ENCODE measurements around the gene CBFA2T3.
"Not testable (repeated sequence)": the region's sequence is repeated elsewhere in the genome, so short reads cannot be mapped to it uniquely, and the experiment has no call there.

Gene CBFA2T3

DNA sequence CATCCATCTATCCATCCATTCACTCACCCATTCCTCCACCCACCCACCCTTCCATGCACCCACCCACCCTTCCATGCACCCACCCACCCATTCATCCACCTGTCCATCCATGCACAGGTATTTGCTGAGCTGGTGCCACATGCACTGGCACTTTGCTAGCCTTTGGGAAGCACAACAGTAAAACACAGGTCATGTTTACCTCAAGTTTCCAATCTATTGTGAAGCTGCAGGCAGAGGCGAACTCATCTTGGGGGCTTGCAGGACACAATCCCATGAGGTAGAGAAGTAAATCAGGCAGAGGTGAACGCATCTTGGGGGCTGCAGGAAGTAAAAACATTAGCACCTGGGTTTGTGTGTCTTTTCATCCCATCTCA, 35.6 kb upstream of the CBFA2T3 start:
- DNase-seq, result no peak

DNA sequence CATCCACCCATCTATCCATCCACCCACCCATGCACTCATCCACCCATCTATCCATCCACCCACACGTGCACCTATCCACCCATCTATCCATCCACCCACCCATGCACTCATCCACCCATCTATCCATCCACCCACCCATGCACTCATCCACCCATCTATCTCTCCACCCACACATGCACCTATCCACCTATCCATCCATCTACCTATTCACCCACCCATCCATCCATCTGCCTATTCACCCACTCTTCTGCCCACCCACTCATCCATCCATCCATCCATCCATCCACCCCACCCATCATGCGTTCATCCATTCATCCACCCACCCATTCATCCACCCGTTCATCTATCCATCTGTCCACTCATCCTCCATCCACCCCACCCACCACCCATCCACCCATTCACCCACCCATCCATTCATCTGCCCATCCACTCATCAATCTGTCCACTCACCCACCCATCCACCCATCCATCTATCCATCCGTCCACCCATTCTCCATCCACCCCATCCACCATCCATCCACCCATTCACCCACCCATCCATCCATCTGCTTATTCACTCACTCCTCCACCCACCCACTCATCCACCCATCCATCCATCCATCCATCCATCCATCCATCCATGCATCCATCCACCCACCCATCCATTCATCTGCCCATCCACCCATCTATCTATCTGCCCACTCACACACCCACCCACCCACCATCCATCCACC, 35.1 kb upstream of the CBFA2T3 start:
- no peak for DNase-seq

DNA sequence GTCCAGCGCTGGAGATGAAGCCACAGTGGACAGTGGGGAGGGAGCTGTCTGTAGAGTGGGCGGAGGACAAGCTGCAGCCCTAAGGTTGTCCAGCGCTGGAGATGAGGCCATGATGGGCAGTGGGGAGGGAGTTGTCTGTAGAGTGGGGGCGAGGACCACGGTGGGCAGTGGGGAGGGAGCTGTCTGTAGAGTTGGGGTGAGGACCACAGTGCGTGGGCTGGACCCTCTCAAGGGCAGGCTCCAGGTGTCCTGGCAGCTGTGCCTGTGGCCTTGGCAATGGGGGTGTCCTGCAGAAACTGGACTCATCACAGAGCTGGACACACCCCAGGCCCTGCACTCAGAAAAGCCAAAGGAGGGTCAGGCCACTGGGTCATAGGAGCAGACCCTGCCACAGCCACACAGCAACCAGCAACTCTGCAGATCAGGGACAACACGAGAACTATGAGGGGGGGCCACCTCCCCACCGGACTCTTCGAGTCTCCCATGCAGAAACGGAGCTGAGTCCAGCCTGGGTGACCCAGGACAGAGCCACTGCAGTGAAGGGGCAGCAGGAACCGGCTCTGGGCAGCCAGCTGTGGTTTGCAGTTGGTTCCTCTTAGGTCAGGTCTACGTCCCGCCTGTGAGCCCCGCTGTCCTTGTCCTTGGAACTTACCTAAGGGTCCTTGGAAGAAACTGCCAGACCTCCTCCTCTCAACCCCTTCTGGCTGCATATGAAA, 33.4 kb upstream of the CBFA2T3 start:
- DNase-seq, result no peak

DNA sequence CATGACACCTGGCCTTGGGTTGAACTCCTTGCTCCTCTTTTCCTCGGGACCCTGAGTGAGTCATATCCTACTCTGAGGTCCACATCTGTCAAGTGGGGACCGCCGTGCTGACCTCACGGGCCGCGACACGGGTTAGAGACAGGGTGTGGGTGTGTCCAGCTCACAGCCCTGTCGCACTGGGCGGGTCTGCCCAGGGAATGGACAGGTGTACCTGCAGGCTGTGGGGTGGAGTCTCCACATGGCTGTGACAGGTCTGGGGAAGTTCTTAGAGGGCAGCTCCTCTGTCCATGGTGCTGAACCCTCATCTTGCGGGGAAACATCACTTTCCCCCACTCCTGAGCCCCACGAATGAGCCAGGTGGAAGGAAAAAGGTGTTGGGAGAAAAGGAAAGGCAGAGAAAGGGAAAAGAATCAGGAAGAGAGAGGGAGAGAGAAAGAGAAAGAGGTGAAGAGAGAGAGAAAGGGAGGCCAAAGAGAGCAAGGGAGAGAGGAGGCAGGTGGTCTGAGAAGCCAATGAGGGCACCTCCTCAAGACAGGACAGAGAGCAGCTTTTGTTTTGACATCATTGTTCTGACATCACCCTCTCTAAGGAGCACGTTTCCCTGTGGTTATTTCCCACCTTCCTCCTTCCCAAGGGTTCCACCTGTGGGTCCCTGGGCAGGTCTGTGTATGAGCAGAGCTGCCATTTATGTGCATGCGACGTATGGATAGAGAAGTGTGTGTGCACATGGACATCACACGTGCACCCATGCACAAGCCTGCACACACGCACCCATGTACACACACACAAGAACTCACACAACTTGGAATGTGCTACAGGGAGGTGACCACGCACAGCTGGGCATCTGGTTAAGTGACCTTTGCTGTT, 32.6 kb upstream of the CBFA2T3 start:
- no peak for DNase-seq

DNA sequence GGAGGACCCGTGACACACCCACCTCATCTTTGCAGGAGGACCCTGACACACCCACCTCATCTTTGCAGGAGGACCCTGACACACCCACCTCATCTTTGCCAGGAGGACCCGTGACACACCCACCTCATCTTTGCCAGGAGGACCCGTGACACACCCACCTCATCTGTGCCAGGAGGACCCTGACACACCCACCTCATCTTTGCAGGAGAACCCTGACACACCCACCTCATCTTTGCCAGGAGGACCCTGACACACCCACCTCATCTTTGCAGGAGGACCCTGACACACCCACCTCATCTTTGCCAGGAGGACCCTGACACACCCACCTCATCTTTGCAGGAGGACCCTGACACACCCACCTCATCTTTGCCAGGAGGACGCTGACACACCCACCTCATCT, 31.8 kb upstream of the CBFA2T3 start:
- DNase-seq, result not testable (repeated sequence)

DNA sequence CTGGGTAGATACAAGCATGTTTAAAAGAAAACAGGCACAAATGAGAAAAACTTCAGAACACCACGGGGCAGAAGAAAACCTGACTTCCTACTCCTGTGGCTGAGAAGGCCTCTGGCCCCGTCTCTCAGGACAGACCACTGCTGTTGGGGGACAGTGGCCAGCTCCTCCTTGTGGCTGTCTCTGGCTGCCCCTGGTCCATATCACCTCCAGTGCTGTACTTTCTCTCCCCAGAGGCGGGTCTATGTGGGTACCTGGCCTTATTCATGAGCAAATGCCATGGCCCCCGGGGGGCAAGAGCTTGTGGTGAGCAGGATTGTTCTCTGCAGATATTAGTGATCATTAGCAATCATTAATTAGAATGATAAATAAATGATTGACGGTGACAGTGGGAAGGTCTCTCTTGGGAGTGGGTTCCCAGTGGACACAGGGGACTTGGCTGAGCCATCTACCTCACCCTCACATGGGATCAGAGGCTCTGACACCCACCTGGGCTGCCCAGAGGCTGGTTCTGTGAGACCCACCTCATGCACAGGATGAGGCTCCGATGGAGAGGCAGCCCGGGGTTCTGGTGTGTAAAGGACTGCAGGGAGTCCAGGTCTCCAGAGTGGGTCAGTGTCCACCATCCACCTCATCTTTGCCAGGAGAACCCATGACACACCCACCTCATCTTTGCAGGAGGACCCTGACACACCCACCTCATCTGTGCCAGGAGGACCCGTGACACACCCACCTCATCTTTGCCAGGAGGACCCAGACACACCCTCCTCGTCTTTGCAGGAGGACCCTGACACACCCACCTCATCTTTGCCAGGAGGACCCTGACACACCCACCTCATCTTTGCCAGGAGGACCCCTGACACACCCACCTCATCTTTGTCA, 30.6 kb upstream of the CBFA2T3 start:
- no peak for DNase-seq

DNA sequence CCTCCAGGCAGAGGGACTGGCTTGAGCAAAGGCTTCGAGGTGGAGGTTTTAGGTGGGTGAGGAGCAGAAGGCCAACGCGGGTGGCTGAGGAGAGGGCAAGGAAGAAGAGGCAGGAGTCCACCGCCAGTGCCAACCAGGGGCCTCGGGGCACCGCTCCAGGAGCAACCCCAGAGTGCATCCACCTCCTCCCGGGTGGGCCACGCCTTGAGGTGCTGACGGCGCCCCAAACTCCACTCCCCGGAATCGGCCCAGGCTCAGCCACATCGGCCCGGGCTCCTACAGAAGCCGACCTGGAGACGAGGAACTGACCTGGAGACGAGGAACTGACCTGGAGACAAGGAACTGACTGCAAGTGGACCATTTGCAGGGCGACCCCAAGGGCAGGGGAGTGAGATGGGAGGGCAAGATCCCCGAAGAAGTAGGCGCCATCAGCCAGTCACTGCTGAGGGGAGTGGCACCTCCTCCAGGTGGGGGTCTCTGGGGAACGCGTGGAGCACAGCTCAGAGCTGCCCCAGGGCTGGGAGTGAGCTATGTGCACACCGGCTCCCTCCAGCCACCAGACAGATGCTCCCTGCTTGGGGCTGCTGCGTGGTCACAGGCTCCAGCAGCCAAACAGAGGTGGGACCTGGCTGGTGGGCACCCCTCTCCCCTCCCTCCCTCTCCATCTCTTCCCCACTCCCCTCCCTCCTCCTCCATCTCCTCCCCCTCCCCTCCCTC, 29.2 kb upstream of the CBFA2T3 start:
- DNase-seq, result no peak

DNA sequence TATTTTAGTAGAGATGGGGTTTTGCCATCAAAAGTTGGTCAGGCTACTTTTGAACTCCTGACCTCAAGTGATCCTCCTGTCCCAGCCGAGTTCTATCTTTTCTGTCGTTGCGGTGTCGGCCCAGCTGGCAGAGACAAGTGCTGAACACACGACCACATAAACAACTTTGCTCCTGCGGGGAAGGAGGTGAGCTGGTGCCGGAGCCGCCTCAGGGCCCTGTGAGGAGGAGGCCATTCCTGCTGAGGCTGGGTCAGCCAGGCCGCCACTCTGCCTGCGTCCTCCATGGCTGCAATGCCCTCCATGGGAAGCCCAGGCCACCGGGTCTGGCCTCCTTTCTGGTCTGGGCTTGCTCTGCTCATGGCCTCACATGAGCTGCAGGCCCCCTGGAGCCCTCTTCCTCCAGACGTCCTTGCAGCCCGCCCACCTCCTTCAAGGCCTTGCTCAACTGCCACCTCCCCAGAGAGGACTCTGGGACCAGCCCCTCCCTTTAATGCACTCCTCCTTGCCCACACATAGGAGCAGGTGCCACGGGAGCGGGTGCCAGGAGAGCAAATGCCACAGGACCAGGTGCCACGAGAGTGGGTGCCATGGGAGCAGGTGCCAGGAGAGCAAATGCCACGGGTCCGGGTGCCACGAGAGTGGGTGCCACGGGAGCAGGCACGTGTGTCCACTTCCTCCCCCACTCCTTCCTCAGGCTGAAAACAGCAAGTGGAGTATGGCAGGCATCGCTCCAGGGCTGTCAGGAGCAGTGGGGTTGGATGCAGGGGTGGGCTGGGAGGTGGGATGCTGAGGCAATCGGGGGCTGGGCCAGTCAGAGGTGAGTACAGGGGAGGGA, 28.4 kb upstream of the CBFA2T3 start:
- no peak for DNase-seq

DNA sequence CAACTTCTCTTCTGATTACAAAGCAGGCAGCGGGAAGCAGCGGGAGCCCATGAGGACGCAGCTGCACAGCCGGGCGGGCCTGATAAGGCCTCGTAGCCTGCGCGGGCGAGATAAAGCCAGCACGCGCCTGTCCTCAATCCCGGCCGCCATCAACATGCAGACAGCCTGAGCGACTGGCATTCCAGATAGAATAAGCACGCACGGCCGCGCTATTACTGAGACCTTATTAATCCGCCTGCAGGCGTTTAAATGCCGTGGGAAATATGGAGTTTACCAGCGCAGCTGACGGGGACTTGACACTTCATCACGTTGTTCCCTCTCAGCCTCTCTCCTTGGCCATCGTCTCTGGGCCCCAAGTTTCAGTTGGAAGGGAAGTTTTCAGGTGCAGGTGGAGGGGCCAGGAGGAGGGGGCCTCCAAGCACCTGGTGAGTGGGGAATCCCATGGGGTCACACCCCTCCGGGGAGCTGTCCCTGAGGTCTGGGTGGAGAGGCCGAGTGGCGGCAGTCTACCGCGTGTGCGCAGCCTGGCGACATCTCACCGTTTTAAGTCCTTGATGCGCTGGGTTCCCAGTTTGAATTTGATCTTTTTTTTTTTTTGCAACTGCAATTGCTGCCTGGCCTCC, 27.3 kb upstream of the CBFA2T3 start:
- DNase-seq, result no peak

DNA sequence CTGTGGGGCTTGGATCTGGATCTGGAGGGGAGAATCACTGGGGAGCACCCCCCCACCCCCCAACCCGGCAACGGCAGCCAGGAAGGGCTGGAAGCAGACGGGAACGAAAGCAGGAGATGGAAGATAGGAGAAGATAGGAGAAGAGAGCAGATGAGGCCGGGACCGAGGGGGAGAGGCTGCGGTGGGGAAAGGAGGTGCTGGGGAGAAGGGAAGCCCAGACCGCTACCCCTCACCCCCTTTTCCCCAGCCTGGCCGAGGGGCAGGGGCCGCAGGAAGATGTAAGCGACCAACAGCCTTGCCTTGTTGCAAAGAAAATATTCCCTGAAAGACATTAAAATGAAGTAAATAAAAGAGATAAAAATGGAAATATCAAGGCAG, 26.8 kb upstream of the CBFA2T3 start:
- no peak for DNase-seq

DNA sequence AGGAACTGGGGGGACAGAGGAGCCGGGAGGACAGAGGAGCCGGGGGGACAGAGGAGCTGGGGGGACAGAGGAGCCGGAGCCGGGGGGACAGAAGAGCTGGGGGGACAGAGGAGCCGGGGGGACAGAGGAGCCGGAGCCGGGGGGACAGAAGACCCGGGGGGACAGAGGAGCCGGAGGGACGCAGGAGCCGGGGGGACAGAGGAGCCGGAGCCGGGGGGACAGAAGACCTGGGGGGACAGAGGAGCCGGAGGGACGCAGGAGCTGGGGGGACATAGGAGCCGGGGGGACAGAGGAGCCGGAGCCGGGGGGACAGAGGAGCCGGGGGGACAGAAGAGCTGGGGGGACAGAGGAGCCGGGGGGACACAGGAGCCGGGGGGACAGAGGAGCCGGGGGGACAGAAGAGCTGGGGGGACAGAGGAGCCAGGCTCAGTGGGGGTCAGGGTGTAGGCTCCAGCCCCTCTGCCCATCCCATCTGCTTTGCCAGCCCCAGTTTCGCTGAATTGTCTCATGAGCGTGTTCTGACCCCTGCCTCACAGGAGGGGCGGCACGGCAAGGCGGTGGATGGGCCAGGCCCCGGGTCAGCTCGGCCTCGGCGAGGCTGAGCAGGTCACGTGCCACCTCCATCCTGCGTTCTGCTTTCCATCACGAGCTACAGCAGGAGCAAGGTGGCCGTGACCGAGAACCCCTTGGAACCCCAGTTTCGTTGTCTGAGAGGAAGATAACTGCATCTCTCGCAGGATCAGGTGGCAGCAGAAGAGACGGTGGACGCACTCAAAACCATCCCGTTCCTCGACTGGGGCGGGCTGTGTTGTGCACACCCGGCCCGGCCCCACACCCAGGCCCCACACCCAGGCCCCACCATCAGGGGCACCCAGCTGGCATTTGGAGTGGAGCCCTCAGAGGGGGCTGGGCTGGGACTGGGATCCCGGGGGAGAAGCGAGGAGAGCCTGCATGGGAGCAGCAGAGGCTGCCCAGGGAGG, 26.1 kb upstream of the CBFA2T3 start:
- DNase-seq, result no peak

DNA sequence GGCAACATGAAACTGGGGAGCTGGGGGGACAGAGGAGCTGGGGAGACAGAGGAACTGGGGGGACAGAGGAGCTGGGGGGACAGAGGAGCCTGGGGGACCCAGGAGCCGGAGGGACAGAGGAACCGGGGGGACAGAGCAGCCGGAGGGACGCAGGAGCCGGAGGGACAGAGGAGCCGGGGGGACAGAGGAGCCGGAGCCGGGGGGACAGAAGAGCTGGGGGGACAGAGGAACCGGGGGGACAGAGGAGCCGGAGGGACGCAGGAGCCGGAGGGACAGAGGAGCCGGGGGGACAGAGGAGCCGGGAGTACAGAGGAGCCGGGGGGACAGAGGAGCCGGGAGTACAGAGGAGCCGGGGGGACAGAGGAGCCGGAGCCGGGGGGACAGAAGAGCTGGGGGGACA, 25.1 kb upstream of the CBFA2T3 start:
- DNase-seq, result not testable (repeated sequence)

DNA sequence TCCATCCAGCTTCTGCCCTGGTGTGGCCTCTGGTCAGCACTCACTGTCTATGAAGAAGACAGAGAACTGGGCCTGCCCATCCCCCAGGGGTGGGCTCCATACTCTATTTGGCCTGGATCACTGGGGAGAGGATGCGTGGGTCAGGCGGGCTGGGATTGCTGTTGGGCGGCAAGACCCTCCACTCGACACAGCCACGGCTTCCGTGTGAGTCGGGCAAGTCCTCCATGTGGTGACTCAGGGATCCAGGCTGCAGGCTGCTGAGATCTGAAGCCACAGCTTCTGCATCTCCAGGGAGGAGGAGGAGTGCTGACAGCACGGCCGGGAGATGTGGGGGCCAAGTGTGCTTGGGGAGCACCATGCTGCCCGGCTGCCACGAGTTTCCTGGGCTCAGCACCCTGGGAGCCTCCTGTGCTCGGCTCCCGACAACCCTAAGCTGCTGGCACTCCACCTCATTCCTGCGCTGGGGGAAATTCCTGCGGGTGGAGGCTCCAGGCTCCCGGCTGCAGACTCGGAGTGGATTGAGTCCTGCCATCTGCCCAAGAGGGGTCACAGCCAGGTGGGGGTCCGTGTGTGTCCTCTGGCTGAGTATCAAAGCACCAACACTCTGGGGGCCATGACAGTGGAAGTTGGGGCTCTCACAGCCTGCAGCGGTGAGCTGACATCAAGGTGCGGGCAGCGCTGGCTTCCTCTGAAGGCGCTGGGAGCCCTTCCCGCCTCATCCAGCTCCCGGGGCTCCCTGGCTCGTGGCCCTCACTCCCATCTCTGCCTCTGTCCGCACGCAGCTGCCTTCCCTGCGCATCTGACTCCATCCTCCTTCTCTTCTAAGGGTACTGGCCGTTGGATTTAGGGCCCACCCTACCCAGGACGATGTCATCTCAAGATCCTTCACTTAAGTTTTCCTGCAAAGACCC, 24.4 kb upstream of the CBFA2T3 start:
- no peak for DNase-seq

DNA sequence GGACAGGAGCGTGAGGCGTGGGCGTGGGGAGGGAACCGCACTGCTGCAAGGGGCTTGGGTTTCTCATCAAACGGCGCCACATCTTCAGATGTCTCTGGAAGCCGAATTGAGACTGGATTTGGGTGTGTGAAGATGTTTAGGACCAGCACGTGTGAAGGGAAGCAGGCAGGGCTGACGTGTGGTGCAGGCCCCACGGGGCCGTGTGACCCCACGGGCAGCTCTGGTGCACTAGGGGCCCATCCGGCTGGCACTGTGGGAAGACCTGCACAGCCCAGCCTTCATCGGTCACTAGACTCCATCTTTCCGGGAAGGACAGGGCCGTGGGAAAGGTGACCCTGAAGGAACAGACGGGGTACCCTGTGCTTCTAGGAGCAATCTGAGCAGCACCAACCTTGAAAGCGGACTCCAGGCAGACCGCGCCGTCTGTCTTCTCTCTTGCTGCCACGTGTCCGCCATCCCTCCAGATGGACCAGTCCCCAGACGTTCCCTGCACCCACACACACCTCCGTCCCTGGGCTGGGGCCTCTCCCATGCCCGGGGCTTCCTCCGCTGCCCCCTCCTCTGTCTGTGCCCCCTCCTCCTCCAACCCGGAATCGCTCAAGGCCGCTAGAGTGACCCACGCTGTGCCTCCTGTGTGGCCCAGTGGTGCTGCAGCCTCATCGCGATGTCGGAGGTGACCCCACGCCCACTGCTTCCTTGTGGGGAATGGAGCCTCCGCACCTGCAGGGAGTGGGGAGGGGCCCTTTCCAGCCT, 23.4 kb upstream of the CBFA2T3 start:
- DNase-seq, result no peak

DNA sequence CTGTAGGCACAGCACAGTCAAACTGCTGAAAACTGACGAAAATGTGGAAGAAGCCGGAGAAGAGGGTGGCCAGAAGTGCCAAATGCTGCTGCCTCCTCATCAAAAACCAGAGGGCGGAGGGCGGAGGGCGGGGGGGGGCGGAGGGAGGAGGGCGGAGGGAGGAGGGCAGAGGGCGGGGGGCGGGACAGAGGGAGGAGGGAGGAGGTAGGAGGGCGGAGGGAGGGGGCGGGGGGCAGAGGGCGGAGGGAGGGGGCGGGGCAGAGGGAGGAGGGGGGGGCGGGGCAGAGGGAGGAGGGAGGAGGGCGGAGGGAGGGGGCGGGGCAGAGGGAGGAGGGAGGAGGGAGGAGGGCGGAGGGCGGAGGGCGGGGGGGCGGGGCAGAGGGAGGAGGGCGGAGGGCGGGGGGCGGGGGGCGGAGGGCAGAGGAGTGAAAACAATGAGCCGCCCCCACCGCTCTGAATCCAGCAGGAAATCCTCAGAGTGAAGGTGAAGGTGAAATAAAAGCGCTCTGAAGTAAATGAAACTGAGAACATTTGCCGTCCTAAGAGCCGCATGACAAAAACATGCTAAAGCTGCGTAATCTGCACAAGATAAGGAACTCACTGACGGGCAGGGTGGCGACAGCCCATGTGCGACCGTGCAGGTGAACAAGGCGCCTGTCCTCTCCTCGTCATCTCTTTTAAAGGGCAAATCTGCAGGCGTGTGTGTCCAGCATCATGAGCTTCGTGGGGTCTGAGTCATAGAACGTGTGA, 22.6 kb upstream of the CBFA2T3 start:
- DNase-seq, result no peak

DNA sequence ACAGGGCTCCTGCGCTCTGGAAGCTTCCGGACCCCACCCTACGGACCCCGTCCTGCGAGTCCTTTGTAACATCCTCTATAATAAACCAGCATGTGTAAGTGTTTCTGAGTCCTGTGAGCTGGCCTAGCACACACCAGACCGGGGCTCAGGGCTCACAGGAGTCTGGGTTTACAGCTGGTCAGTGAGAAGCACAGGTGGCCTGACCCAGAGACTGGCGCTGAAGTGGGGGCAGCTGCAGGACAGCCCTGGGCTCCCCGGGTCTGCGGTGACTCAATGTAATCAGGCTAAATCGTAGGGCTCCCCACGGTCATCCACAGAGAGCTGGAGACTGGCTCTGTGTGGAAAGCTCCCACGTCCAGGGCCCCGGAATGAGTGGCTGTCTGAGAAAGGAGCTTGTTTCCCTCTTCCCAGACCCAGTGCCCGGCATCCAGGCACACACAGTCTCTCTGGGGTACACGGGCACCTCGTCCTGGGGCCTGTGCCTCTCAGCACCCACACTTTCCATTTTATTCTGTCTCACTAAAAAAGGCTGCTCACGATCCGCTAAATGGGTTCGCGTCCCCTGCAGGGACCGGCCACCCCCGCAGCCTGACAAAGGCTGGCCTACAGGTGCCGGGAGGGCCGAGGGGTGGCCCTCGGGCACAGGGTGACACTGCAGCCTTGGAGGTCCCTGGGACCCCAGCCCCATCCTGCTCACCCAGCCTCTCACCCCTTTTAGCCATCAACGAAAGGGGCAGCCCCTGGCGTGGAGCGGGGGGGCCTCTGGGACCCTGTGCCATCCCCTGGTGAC, 18.9 kb upstream of the CBFA2T3 start:
- no peak for DNase-seq

Data from cerebellar nuclear complex (tissue), 1 donor.